ENCODE data around the gene POLR2I. TPM values are rescaled to one million over a fixed set of nuclear protein-coding genes. Genes with fewer than 3 reads are reported as not detected.

The POLR2I gene
- total and polyA plus RNA-seq, 2 of the 13 experiments (the other 11 are each of a cell fraction or from before 2014, with no cell fraction given): 40.5 to 104 TPM

DNA sequence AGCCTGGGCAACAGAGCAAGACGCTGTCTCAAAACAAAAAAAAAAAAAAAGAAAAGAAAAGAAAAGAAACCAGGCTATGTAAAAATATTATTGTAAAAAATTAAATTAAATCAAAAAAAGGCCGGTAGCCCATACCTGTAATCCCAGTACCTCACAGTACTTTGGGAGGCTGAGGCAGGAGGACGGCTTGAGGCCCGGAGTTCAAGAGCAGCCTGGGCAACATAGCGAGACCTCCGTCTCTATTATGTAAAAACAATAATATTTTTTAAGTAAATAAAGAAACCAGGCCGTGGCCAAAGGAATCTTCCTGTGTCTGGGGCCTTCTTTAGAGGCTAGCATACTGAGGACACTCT lies 24.4 kb upstream of the POLR2I start:
- no peak overlapping the region for H2AFZ ChIP-seq (ENCODE audit: low read length)
- DNase-seq (ENCODE audit: low spot score) (peak; percentile 32), ATAC-seq (no peak), FAIRE-seq (no peak)
- H3K9me3 ChIP-seq (ENCODE audit: low read length): no peaks in the 10 kb centered on the region
- peaks cover 16% of the 10 kb centered on the region for H3K79me2 ChIP-seq (ENCODE audit: insufficient read depth, low read length)
- no peaks in the 10 kb centered on the region; a peak in 1 of 5 replicates for H3K27me3 ChIP-seq (ENCODE audit: control insufficient read depth in 1 of 2, insufficient read depth in 2 of 2, low read length in 2 of 2)
- intact Hi-C loops (cut with micrococcal nuclease; ENCODE audit: unreplicated experiment): no loop called here
- H3K27ac ChIP-seq (ENCODE audit: extremely low read length, insufficient read depth, low read length): peak overlapping the region; percentile 93
- H3K4me1 ChIP-seq (ENCODE audit: insufficient read depth, low read length): peaks cover 24% of the 10 kb centered on the region
- no TSS peak for BruUV-seq (replicated peaks)
- ChIA-PET CTCF (ENCODE audit: low intra/inter-chr PET ratio, low total read pairs) (no interaction called here), POLR2A (interaction anchor here (0.5 to 3.6 kb wide), 11 partner anchors 8 to 1178 kb away, joined by 3 to 51 read pairs (median 5); partner anchors contain the start of genes POLR2I, TBCB, THAP8 and WDR62)
- peaks cover 8% of the 10 kb centered on the region for H4K20me1 ChIP-seq (ENCODE audit: insufficient read depth, low read length)
- H3K4me3 ChIP-seq (replicated peaks in 1 of 3; ENCODE audit: insufficient read depth in 1 of 3, low read depth in 2 of 3, low read length in 3 of 3): peak overlapping the region; percentile 79 to 100 (median 98)
- WGBS (ENCODE audit: low lambda C conversion rate): 15% methylated on average over 7 of the region's 7 CpGs
- peak overlapping the region; percentile 94 for H3K4me2 ChIP-seq (ENCODE audit: low read depth, low read length)
- in situ Hi-C loops (cut with HindIII; ENCODE audit: extremely low pct_ligation_motif_present, low pct_unique_long_range_greater_than_20kb): no loop called here
- peak overlapping the region; percentile 99 for H3K9ac ChIP-seq (ENCODE audit: insufficient read depth, low read depth, low read length)
- H3K36me3 ChIP-seq (replicated peaks in 1 of 2; ENCODE audit: control insufficient read depth in 1 of 2, insufficient read depth in 2 of 2, low read length in 2 of 2): peaks cover 7 to 9% of the 10 kb centered on the region in 2 experiments
- no peak for TF ChIP-seq ZNF788 (CRISPR knock-in tag; IDR thresholded peaks at IDR 0.05; ENCODE audit: borderline replicate concordance)
- no peak for TF ChIP-seq ZNF749 (CRISPR knock-in tag; IDR thresholded peaks at IDR 0.05; ENCODE audit: borderline replicate concordance)
- TF ChIP-seq, protein P1, sequence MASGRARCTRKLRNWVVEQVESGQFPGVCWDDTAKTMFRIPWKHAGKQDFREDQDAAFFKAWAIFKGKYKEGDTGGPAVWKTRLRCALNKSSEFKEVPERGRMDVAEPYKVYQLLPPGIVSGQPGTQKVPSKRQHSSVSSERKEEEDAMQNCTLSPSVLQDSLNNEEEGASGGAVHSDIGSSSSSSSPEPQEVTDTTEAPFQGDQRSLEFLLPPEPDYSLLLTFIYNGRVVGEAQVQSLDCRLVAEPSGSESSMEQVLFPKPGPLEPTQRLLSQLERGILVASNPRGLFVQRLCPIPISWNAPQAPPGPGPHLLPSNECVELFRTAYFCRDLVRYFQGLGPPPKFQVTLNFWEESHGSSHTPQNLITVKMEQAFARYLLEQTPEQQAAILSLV (CRISPR knock-in tag; IDR thresholded peaks at IDR 0.05; ENCODE audit: borderline replicate concordance): no peak
- TF ChIP-seq, protein P2, sequence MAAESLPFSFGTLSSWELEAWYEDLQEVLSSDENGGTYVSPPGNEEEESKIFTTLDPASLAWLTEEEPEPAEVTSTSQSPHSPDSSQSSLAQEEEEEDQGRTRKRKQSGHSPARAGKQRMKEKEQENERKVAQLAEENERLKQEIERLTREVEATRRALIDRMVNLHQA (CRISPR knock-in tag; IDR thresholded peaks at IDR 0.05): no peak
- TF ChIP-seq ZNF121 (CRISPR knock-in tag; IDR thresholded peaks at IDR 0.05): peak; percentile 90
- TF ChIP-seq ZC3H4 (CRISPR knock-in tag; IDR thresholded peaks at IDR 0.05; ENCODE audit: borderline replicate concordance): no peak
- TF ChIP-seq ZNF782 (CRISPR knock-in tag; IDR thresholded peaks at IDR 0.05; ENCODE audit: borderline replicate concordance): no peak
- no peak for TF ChIP-seq ZKSCAN5 (CRISPR knock-in tag; IDR thresholded peaks at IDR 0.05)
- TF ChIP-seq ZNF549 (CRISPR knock-in tag; IDR thresholded peaks at IDR 0.05): no peak
- 0 out of 2 replicates have a peak, but pooled peaks have one; percentile 1 for TF ChIP-seq NKX3-1 (CRISPR knock-in tag; IDR thresholded peaks at IDR 0.05)
- 0 out of 2 replicates have a peak, but pooled peaks have one; percentile 1 for TF ChIP-seq ZNF792 (CRISPR knock-in tag; IDR thresholded peaks at IDR 0.05)
- no peak for TF ChIP-seq MED8 (CRISPR knock-in tag; IDR thresholded peaks at IDR 0.05; ENCODE audit: insufficient replicate concordance)
- TF ChIP-seq ZFY (CRISPR knock-in tag; IDR thresholded peaks at IDR 0.05): no peak
- no peak for TF ChIP-seq CHD2 (IDR thresholded peaks at IDR 0.05; ENCODE audit: low read depth, low read length)
- TF ChIP-seq, protein P3, sequence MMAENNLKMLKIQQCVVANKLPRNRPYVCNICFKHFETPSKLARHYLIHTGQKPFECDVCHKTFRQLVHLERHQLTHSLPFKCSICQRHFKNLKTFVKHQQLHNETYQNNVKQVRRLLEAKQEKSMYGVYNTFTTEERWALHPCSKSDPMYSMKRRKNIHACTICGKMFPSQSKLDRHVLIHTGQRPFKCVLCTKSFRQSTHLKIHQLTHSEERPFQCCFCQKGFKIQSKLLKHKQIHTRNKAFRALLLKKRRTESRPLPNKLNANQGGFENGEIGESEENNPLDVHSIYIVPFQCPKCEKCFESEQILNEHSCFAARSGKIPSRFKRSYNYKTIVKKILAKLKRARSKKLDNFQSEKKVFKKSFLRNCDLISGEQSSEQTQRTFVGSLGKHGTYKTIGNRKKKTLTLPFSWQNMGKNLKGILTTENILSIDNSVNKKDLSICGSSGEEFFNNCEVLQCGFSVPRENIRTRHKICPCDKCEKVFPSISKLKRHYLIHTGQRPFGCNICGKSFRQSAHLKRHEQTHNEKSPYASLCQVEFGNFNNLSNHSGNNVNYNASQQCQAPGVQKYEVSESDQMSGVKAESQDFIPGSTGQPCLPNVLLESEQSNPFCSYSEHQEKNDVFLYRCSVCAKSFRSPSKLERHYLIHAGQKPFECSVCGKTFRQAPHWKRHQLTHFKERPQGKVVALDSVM (CRISPR knock-in tag; IDR thresholded peaks at IDR 0.05): peak; percentile 94
- TF ChIP-seq NR1H2 (CRISPR knock-in tag; IDR thresholded peaks at IDR 0.05; ENCODE audit: borderline replicate concordance, low read depth): no peak
- no peak for TF ChIP-seq ZNF619 (CRISPR knock-in tag; IDR thresholded peaks at IDR 0.05)
- TF ChIP-seq SALL1 (CRISPR knock-in tag; IDR thresholded peaks at IDR 0.05): no peak
- no peak for TF ChIP-seq PHF21A (CRISPR knock-in tag; IDR thresholded peaks at IDR 0.05)
- TF ChIP-seq ELF4 (CRISPR knock-in tag; IDR thresholded peaks at IDR 0.05; ENCODE audit: borderline replicate concordance): 0 out of 2 replicates have a peak, but pooled peaks have one; percentile 4
- TF ChIP-seq ZNF136 (CRISPR knock-in tag; IDR thresholded peaks at IDR 0.05; ENCODE audit: low read depth): no peak
- TF ChIP-seq, protein P4, sequence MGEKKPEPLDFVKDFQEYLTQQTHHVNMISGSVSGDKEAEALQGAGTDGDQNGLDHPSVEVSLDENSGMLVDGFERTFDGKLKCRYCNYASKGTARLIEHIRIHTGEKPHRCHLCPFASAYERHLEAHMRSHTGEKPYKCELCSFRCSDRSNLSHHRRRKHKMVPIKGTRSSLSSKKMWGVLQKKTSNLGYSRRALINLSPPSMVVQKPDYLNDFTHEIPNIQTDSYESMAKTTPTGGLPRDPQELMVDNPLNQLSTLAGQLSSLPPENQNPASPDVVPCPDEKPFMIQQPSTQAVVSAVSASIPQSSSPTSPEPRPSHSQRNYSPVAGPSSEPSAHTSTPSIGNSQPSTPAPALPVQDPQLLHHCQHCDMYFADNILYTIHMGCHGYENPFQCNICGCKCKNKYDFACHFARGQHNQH (CRISPR knock-in tag; IDR thresholded peaks at IDR 0.05): no peak
